ENCODE data around the gene HLA-DOB.

HLA-DOB gene

DNA sequence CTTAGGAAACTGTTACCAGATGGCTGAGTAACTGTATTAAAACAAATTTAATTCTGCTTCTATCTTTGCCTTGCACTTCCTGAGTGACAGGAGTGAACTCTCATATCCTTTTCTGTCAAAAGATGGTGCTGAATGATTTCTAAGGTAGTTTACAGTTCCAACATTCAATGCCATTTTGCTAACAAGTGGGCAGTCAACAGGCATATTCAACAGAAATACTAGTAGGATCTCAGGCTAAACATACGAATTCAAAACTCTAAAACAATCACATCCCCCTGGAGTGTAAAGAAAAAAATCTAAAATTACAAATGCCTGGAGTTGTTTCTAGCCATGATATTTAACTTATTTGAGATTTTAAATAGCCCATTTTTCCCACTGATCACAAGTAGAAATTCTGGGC, 43.9 kb upstream of the HLA-DOB start:
- no peaks in the 10 kb centered on the region for H3K9me3 ChIP-seq (ENCODE audit: low read length)
- H3K36me3 ChIP-seq (ENCODE audit: insufficient read depth, low read length), result peaks cover 36% of the 10 kb centered on the region
- no peaks in the 10 kb centered on the region for H3K9me2 ChIP-seq (ENCODE audit: low read depth, low read length)
- H3K79me2 ChIP-seq (ENCODE audit: insufficient read depth, low read length), result no peaks in the 10 kb centered on the region
- no peak overlapping the region for H3K27ac ChIP-seq (ENCODE audit: low read depth, low read length, poor library complexity, severe bottlenecking)
- no peaks in the 10 kb centered on the region for H4K20me1 ChIP-seq (ENCODE audit: insufficient read depth, low read length)
- H3K4me3 ChIP-seq (ENCODE audit: low read depth, low read length, poor library complexity, severe bottlenecking), result no peak overlapping the region
- no peaks in the 10 kb centered on the region for H3K27me3 ChIP-seq (ENCODE audit: insufficient read depth, low read length)
- peaks cover 16% of the 10 kb centered on the region for H3K4me1 ChIP-seq (ENCODE audit: insufficient read depth, low read length, severe bottlenecking)
- no peaks in the 10 kb centered on the region for H3F3A ChIP-seq (ENCODE audit: insufficient read depth, low read length)
- no peak overlapping the region for H3K4me2 ChIP-seq (ENCODE audit: low read length)
- H3K9ac ChIP-seq (ENCODE audit: low read length), result no peak overlapping the region
- TF ChIP-seq EZH2 (IDR thresholded peaks at IDR 0.05; ENCODE audit: borderline replicate concordance, low read length), result no peak
- TF ChIP-seq, protein P1, sequence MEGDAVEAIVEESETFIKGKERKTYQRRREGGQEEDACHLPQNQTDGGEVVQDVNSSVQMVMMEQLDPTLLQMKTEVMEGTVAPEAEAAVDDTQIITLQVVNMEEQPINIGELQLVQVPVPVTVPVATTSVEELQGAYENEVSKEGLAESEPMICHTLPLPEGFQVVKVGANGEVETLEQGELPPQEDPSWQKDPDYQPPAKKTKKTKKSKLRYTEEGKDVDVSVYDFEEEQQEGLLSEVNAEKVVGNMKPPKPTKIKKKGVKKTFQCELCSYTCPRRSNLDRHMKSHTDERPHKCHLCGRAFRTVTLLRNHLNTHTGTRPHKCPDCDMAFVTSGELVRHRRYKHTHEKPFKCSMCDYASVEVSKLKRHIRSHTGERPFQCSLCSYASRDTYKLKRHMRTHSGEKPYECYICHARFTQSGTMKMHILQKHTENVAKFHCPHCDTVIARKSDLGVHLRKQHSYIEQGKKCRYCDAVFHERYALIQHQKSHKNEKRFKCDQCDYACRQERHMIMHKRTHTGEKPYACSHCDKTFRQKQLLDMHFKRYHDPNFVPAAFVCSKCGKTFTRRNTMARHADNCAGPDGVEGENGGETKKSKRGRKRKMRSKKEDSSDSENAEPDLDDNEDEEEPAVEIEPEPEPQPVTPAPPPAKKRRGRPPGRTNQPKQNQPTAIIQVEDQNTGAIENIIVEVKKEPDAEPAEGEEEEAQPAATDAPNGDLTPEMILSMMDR (IDR thresholded peaks at IDR 0.05; ENCODE audit: low read length), result no peak
- no peak overlapping the region for H2AFZ ChIP-seq (ENCODE audit: low read length)

DNA sequence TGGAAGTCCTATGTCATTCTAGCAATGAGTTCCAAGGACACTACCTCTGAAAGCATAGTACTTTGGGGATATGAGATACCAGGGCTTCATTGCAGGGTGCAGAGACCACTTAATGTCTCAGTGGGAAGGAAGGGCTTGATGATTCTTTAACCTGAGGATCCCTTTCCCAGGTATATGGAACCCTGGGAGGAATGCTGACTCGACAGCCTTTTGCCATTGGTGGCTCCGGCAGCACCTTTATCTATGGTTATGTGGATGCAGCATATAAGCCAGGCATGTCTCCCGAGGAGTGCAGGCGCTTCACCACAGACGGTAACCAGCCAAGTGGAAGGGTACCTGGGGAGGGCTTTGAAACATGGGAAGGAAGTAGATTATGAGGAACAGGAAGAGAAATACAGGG, 41.4 kb upstream of the HLA-DOB start:
- Histone ChIP-seq H3K9me3 (ENCODE audit: low read length) (no peaks in the 10 kb centered on the region), H3K9me2 (ENCODE audit: low read depth, low read length) (no peaks in the 10 kb centered on the region), H3K4me1 (ENCODE audit: insufficient read depth, low read length, severe bottlenecking) (peaks cover 20% of the 10 kb centered on the region), H4K20me1 (ENCODE audit: insufficient read depth, low read length) (no peaks in the 10 kb centered on the region), H3K9ac (ENCODE audit: low read length) (no peak overlapping the region), H3K27ac (ENCODE audit: low read depth, low read length, poor library complexity, severe bottlenecking) (no peak overlapping the region), H2AFZ (ENCODE audit: low read length) (no peak overlapping the region), H3K79me2 (ENCODE audit: insufficient read depth, low read length) (no peaks in the 10 kb centered on the region), H3K4me3 (ENCODE audit: low read depth, low read length, poor library complexity, severe bottlenecking) (no peak overlapping the region), H3K27me3 (ENCODE audit: insufficient read depth, low read length) (no peaks in the 10 kb centered on the region), H3F3A (ENCODE audit: insufficient read depth, low read length) (no peaks in the 10 kb centered on the region), H3K4me2 (ENCODE audit: low read length) (no peak overlapping the region), H3K36me3 (ENCODE audit: insufficient read depth, low read length) (peaks cover 36% of the 10 kb centered on the region)
- TF ChIP-seq, protein P1 (IDR thresholded peaks at IDR 0.05; ENCODE audit: low read length), result no peak
- no peak for TF ChIP-seq EZH2 (IDR thresholded peaks at IDR 0.05; ENCODE audit: borderline replicate concordance, low read length)

DNA sequence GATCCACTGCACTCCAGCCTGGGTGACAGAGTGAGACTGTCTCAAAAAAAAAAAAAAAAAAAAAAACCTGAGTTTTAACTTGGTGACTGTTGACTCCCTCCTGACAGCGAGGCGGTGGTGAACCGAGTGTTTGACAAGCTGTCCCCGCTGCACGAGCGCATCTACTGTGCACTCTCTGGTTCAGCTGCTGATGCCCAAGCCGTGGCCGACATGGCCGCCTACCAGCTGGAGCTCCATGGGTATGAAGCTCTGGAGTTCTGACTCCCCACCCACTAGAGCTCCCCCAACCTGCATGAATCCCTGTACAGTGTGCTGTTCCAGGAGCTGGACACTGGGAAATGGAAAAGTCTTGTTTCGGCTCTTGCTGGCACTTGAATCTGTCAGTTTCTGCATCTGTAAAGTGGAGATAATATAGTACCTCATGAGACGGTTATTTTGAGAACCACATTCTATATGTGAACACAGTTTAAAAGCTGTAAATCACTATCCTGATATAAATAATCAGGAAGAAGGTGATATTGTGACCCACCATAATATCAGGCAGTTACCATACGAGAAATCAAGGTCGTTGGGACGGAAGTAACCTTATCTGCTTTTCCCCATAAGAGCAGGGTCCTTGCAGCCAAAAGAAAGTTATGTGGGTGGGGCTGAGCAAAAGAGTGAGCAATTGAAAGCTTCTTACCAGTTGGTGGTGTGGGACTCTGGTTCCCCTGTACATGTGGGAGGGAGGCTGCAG, 40.5 kb upstream of the HLA-DOB start:
- Histone ChIP-seq H3K36me3 (ENCODE audit: insufficient read depth, low read length) (peaks cover 36% of the 10 kb centered on the region), H3K27ac (ENCODE audit: low read depth, low read length, poor library complexity, severe bottlenecking) (no peak overlapping the region)

More for the DNA sequence above, 40.5 kb upstream of the HLA-DOB start:
- Histone ChIP-seq H3K9me2 (ENCODE audit: low read depth, low read length) (no peaks in the 10 kb centered on the region), H3K9me3 (ENCODE audit: low read length) (no peaks in the 10 kb centered on the region), H3K27me3 (ENCODE audit: insufficient read depth, low read length) (no peaks in the 10 kb centered on the region), H3K4me3 (ENCODE audit: low read depth, low read length, poor library complexity, severe bottlenecking) (no peak overlapping the region), H3K79me2 (ENCODE audit: insufficient read depth, low read length) (no peaks in the 10 kb centered on the region), H3K4me2 (ENCODE audit: low read length) (no peak overlapping the region), H3F3A (ENCODE audit: insufficient read depth, low read length) (no peaks in the 10 kb centered on the region), H4K20me1 (ENCODE audit: insufficient read depth, low read length) (no peaks in the 10 kb centered on the region), H3K4me1 (ENCODE audit: insufficient read depth, low read length, severe bottlenecking) (peaks cover 27% of the 10 kb centered on the region), H3K9ac (ENCODE audit: low read length) (no peak overlapping the region), H2AFZ (ENCODE audit: low read length) (no peak overlapping the region)
- no peak for TF ChIP-seq EZH2 (IDR thresholded peaks at IDR 0.05; ENCODE audit: borderline replicate concordance, low read length)
